ENCODE data around the gene CHST10. TPM values are rescaled to one million over a fixed set of nuclear protein-coding genes. Genes with fewer than 3 reads are reported as not detected.

CHST10 gene
- total RNA-seq, 1 experiment from 2014 or later: 29.7 TPM

DNA sequence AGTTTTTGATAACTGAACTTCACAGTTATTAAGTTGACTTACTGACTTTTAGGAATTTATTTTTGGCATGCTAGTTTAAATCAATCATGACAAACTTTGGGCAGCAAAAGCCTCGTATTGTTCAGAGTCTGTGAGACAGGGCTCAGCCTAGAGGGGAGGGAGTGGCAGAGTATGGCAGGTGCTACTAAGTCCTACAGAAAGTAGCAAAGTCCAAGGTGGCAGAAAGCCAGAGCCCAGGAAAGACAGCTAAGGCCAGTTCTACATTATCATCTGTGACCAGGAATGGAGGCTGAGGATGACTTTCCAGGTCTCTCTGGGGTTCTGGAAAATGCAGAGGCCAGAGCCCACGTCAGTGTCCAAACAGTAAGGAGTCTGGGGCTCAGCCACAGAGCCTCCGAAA, 34.2 kb downstream of the CHST10 start:
- Histone ChIP-seq H3K23me2 (ENCODE audit: insufficient read length, low read depth, low read length, poor library complexity, severe bottlenecking) (no peaks in the 10 kb centered on the region), H3K27me3 (ENCODE audit: insufficient read depth, low read length) (no peaks in the 10 kb centered on the region), H2BK15ac (ENCODE audit: low read depth, low read length) (no peak overlapping the region), H3K79me1 (ENCODE audit: insufficient read depth, low read depth, low read length, poor library complexity, severe bottlenecking) (no peaks in the 10 kb centered on the region), H3K23ac (ENCODE audit: insufficient read length, low read depth, low read length) (no peak overlapping the region), H3K79me2 (ENCODE audit: insufficient read depth, low read length) (no peaks in the 10 kb centered on the region), H2AFZ (ENCODE audit: low read length) (no peak overlapping the region), H2AK5ac (ENCODE audit: insufficient read length, low read length) (no peak overlapping the region), H3K27ac (ENCODE audit: insufficient read length, low read depth, low read length) (no peak overlapping the region), H3K18ac (ENCODE audit: insufficient read length, low read depth, low read length) (no peak overlapping the region), H3T11ph (ENCODE audit: low read length) (no peak overlapping the region), H3K4ac (ENCODE audit: low read depth, low read length) (no peak overlapping the region), H3K56ac (ENCODE audit: insufficient read length, low read depth, low read length) (no peak overlapping the region), H4K20me1 (ENCODE audit: control insufficient read depth, insufficient read depth, insufficient read length) (no peaks in the 10 kb centered on the region), H2BK120ac (ENCODE audit: low read depth, low read length, poor library complexity, severe bottlenecking) (no peak overlapping the region), H4K8ac (replicated peaks; ENCODE audit: insufficient read length, low read depth, low read length) (no peak overlapping the region), H3K4me2 (ENCODE audit: insufficient read depth, insufficient read length, low read length) (no peak overlapping the region), H3K14ac (ENCODE audit: insufficient read depth, low read length) (no peak overlapping the region), H3K4me1 (ENCODE audit: insufficient read depth, low read length) (no peaks in the 10 kb centered on the region), H3K9ac (ENCODE audit: extremely low read depth, insufficient read length, low read length) (no peak overlapping the region), H2BK20ac (ENCODE audit: low read depth, low read length, poor library complexity, severe bottlenecking) (no peak overlapping the region), H4K91ac (ENCODE audit: insufficient read length, low read depth, low read length) (no peak overlapping the region), H3K9me3 (ENCODE audit: control insufficient read depth, low read depth, low read length) (no peaks in the 10 kb centered on the region), H2BK5ac (ENCODE audit: insufficient read length, low read length) (no peak overlapping the region), H4K5ac (ENCODE audit: insufficient read length, low read depth, low read length) (no peak overlapping the region), H2BK12ac (ENCODE audit: insufficient read length, low read depth, low read length) (no peak overlapping the region)
- no CpG with 5 or more reads among the region's 3 CpGs for WGBS (ENCODE audit: extremely low coverage, insufficient read length, low lambda C conversion rate)
- Mint-ChIP-seq H3K9me3 (no peaks in the 10 kb centered on the region), H3K27me3 (ENCODE audit: low read depth) (no peaks in the 10 kb centered on the region; the same call in 1 of the 2 replicates), H3K4me3 (no peak overlapping the region), H3K4me1 (peaks cover 6% of the 10 kb centered on the region in 2 experiments), H3K27ac (no peak overlapping the region), H3K36me3 (ENCODE audit: insufficient read depth in 1 of 3, low read depth in 3 of 3) (no peaks in the 10 kb centered on the region; a peak in 1 of 7 replicates)
- DNase-seq: no peak
- TF ChIP-seq, protein P1, sequence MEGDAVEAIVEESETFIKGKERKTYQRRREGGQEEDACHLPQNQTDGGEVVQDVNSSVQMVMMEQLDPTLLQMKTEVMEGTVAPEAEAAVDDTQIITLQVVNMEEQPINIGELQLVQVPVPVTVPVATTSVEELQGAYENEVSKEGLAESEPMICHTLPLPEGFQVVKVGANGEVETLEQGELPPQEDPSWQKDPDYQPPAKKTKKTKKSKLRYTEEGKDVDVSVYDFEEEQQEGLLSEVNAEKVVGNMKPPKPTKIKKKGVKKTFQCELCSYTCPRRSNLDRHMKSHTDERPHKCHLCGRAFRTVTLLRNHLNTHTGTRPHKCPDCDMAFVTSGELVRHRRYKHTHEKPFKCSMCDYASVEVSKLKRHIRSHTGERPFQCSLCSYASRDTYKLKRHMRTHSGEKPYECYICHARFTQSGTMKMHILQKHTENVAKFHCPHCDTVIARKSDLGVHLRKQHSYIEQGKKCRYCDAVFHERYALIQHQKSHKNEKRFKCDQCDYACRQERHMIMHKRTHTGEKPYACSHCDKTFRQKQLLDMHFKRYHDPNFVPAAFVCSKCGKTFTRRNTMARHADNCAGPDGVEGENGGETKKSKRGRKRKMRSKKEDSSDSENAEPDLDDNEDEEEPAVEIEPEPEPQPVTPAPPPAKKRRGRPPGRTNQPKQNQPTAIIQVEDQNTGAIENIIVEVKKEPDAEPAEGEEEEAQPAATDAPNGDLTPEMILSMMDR (conservative IDR thresholded peaks at IDR 0.05): no peak
